IPS-NIHi11 (cell line): ENCODE data around the gene SUSD4.
"Not testable (repeated sequence)": the region's sequence is repeated elsewhere in the genome, so short reads cannot be mapped to it uniquely, and the experiment has no call there.

Experiments used
- DNase-seq: peaks from one replicate; pipeline ENCODE4 v3.0.0; 2012; ENCODE audit warnings: mixed read lengths, low spot score

The SUSD4 gene

DNA sequence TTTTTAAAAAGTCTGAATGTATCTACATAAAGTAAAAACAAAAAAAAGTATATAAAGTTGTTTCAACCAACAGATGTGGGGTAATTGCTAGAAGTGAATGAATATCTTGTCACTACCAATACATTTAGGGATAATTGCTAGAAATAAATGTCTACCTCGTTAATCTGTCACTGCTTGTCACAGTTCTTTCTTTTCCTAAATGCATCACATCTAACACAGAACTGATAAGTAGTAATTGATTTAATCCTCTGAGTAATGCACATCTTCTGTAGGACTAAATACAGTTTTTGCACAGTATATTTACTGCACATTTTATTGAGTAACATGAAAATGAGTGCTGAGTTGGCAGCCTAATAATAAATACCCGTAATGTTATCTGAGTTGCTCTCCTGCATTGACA lies 72.2 kb downstream of the SUSD4 start:
- DNase-seq = no peak

DNA sequence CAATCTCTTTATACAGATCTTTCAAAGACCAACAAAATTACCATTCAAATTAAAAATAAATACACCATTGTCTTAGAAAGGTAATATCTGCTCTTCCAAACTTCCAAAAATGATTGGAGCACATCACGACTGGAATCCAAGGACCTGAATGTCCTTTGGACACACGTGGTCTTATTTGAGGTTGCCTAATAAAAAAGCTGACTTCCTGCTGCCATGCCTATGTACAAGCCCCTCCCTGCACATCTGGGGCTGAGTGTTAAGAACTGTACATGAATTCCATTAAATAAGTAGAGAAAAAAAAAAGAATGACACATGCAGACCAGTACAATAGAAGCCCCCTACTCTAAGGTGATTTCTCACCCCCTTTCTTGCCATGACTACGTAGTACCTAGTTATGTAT lies 73.6 kb downstream of the SUSD4 start:
- no peak for DNase-seq

DNA sequence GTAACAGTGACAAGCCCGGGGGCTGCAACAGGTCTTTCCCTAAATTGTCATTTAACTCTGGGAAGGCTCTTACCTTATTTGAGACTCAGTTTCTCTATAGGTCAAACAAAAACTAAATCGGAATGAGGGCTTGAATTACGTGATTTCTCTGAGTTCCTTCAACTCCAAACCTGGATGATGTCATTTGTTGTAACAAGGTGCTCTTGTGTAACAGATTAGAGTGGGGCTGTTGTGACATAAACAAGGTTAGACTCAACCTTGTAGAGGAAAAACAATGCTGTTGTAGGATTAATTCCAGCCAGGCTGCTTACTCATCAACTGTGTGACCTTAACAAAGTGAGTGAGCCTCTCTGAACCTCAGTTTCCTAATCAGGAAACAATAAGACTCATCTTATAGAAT lies 74.4 kb downstream of the SUSD4 start:
- DNase-seq = no peak

DNA sequence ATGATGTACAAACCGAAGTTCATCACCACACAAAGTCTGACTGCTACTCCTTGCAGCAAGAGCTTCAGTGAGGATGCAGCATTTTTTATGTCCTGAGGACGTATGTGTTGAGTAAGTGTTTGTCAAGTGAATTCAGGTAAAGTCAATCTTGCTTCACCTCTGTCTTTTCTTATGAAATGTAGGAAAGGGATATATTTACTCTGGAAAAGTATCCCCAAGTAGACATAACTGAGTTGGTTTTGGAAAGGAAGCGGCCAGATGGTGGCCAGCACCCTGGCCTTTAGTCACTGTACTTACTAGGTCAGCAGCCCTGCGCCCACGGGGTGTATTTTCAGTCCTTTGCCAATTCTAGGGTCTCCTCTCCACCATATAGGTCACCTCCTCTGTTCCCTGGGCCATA lies 75.2 kb downstream of the SUSD4 start:
- no peak for DNase-seq

DNA sequence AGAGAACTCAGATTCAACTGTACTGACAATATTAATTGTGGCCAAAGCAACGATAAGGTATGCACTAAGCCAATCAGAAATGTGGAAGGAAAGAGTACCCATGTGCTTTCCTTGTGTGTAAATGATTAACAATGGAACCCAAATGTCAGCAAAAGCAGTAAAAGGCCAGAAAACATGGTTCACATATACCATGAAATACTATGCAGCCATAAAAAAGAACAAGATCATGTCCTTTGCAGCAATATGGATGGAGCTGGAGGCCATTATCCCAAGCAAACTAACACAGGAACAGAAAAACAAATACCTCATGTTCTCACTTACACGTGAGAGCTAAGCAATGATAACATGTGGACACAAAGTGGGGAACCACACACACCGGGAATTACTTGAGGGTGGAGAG lies 78.5 kb downstream of the SUSD4 start:
- DNase-seq = no peak

DNA sequence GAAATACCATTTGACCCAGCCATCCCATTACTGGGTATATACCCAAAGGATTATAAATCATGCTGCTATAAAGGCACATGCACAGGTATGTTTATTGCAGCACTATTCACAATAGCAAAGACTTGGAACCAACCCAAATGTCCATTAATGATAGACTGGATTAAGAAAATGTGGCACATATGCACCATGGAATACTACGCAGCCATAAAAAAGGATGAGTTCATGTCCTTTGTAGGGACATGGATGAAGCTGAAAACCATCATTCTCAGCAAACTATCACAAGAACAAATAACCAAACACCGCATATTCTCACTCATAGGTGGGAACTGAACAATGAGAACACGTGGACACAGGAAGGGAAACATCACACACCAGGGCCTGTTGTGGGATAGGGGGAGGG lies 80.3 kb downstream of the SUSD4 start:
- DNase-seq = not testable (repeated sequence)

DNA sequence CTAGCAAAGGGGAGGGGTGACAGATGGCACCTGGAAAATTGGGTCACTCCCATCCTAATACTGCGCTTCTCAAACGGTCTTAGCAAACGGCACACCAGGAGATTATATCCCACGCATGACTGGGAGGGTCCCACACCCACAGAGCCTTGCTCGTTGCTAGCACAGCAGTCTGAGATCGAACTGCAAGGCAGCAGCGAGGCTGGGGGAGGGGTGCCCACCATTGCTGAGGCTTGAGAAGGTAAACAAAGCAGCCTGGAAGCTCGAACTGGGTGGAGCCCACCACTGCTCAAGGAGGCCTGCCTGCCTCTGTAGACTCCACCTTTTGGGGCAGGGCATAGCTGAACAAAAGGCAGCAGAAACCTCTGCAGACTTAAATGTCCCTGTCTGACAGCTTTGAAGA lies 85.7 kb downstream of the SUSD4 start:
- DNase-seq = not testable (repeated sequence)

DNA sequence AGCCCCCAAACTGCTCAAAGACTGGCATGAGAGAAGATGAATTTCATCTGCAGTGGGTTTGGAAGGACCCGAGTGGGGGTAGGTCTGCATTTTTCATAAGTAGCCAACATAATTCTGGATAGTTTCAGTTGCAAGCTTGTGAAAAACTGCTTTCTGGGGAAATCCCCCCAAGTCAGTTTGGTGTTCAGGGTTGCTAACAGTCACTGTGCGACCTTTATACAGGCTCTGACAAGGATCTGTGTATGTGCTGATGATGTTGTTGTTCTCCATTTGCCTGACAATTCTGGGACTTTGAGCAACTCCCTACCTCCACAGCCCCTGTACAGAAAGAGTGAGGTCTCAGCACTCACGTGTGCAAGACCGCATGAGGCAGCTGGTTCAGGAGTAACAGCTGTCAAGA lies 87.9 kb downstream of the SUSD4 start:
- no peak for DNase-seq

DNA sequence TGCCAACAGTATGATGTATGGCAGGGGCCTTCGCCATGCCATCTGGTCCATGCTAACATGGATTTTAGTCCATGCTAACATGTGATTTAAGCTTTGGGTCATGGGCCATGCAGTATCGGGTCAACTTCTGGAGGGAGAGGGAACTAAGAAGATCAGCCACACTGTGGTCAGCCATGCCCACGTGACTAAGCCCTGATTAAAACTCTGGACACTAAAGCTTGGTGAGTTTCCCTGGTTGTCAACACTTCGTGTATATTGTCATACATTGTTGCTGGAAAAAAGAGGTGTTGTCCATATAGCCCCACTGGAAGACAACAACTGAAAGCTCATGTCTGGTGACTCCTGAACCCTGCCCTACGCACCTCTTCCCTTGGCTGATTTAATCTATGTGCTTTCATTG lies 90.5 kb downstream of the SUSD4 start:
- DNase-seq = no peak

DNA sequence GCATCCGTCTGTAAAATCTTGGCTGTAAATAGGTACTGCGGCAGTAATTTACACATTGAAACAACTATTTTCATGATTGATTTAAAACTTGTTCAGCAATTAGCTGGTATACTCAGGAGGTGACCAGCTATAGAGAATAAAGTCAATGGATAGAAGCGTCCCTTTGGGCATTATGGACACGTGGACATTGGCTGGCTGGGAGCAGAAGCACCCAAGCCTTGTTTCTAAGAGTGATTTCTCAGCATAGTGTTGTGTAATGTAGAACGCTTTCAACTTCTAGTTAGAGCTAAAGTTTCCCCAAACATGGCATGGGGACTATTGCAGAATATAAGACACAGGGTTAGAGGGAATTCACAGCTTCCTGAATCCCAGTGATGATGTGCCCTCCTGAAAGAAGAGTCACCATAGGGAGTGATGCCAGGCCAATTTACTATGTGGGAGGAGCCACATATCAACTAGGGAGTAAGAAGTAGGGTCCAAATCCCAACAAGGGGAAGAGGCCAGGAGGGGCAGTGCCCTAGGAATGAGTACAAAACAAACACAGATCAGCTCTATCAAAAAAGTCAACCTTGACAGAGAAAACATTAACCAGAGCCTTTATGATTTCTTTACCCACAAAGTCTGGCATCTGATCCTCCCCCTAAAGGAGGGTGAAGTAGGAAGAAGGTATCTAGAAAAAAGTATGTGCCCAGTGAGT lies 92.7 kb downstream of the SUSD4 start:
- no peak for DNase-seq

DNA sequence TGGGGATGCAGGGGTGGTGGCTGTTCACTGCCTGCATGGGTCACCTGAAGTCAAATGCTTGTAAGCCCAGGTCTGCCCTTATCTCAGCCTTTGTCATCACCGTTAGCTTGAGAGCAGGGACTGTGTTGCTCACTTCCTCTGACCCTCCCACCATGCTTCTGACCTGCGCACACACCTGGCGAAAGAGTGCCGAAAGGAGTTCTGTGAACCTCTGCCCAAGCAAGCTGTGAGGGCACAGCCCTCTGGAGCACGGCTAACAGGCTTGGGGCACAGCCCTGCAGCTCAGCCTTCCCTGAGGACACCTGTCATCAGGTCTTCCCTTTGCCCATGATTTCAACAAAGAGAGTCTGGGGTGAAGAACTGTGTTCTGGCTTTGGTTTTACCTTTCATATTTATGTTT lies 93.8 kb downstream of the SUSD4 start:
- DNase-seq = no peak

DNA sequence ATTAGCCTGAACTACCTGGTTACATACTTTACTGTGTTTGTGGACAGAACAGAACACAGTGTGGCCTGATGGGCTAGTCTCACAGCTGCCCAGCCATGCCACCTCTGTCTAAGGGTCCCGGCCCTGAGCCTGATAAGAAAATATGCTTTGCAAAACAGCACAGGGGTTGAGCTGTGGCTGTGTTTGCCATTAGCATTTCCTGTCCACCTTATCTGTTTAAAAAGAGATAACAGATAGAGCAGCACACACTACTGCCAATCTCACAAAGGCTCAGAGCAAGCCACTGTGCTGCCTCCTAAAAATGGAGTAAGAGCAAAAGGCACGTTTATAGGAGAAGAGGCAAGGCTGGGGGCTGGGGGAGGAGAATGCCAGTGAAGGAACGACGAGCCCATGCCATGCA lies 95.0 kb downstream of the SUSD4 start:
- no peak for DNase-seq

DNA sequence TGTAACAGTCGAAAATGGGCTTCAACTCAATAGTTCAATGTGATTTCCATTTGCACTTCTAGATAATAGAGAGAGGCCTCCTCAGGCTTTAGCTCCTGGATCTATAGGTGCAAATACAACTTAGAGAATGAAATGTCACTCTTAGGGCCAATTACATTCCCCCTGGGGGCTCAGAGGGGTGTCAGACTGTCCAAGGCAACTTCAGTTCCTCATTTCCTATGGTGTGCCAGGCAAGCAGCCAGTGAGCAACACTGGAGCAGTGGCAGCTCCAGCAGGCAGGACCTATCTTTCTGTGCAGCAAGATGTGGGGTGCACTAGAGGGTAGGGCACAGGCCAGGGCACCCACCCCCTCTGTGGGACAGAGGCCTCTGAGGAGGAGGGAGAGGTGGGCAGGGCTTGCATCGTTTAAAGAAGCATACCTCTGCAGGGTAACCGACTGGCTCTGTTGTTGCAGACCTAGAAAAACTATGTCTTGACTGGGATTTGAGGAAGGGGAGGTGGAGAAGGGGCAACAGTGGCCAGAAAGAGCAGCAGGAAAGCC lies 97.3 kb downstream of the SUSD4 start:
- no peak for DNase-seq

DNA sequence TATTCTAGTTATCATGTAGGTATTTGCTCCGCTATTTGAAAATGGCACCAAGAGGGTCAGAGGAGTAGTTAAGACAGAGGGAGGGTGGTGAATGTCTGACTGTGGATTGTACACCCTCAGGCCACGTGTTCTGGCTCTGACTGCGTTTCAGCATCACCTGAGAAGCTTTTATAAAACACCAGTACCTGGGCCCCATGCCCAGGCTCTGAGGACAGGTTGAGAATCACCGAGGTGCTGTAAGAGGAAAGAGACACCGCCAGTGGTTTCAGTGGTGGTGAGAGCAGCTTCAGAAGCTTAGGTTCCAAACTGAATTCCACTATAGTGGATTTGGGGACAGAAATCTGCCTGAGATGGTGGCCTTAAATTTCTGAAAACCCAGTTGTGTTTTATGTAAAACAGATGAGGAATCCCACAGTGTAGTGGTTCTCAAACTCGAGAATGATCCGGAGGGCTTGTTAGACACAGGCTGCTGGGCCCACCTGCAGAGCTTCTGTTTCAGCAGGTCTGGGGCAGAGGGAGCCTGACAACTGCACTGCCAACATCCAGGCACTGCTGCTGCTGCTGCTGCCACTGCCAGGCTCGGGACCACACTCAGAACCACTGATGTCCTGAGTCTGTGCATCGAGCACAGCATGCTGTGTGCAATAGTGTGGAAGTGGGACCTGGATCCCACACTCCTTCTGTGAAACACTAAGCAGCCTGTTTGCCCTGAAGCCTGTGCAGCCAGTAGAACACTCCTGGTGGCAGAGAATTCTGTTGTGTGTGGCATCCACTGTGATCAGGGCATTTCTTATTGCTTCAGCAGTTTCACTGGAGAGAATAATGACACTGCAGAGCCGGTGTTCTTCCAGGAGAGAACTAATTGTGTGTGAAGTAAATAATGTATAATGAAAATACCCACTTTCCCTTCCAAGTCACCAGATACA lies 98.7 kb downstream of the SUSD4 start:
- no peak for DNase-seq

DNA sequence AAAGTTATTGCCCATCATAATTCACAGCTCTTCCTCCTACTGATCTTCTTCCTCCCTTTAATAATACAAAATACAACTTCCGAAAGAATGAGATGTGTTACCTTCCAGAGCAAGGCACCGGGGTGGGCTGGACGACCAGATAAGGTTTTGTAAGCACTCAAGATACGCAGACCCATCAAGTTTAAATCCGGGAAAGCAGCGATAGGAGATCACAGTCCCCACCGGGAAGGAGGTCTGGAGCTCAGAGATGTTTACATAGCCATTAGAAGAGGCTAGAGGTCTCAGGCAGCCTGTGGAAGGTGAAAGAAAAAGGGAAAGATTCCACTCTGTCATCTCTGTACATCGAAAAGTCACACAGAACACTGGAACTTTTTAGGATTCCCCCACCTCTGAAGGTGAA lies 99.4 kb downstream of the SUSD4 start:
- DNase-seq = no peak

DNA sequence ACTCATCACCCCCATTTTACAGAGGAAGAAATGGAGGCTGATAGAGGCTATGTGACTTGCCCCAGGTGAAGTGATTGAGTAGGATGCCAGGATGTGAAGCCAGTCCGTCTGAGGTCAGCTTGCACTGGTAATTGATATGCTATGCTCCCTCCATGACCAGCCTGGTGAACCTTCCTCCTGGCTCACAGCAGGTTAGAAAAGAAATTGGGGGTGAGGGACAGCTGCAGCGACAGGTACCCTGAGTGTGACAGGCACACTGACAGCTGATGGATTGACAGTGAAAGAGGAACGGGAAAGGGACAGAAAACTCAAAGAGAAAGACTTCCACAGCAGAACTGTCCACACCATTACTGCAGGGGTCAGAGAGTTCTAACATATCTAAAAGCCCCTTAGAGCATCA lies 102.1 kb downstream of the SUSD4 start:
- no peak for DNase-seq

DNA sequence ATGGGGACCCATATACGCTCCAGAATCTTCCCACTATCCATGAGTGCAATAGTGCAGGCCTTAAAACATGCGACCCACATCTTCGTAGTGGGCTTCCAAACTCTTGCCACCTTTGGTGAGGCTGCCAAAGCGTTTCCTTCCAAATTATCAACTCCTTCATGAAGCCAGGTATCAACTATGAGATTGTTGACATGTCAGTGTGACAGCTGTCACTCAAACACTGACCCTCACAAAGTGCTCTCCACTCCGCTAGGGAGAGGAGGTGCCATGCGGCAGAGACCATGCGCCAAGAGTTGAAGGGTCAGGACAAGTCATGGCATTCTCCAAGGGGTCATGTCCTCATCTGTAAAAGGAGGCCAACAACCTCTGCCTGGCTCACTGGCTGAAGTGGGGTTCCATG lies 103.3 kb downstream of the SUSD4 start:
- no peak for DNase-seq

DNA sequence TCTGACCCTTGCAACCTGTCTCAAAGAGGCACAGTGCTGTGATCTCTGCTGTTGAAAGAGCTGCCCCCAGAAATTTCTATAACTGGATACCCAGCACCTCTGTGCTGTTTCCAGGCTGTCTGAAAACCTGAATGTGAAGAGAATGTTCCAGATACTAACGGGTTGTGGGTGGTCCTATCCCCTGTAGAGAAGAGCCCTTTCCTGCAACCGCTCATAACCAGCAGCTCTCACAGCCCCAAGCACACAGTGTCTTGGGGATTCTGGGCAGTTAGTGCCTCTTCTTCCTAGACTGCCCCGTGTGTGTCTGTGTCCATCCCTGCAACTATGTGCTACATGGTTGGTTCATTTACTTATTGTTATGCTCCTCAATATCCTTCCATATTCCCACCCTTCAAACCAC lies 104.5 kb downstream of the SUSD4 start:
- no peak for DNase-seq

DNA sequence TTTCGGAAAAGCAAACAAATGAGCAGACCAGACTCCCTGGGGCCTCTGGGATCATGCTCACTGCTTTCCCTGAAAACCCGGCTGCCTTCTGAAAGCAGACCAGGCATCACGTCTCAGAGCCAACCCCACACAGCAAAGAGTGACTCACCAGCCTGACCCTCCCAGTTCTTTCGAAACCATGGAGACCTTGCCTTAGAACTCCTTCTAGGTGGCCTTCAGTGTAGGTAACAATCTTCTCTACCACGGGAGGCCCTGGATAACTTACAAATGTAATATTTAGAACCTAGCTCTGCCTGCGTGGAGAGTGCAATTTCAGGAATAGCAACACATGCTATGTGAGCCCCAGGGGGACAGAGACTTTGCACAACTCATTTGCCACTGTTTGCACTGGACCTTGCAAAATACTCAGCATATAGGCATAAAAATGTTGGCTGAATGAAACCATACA lies 105.2 kb downstream of the SUSD4 start:
- DNase-seq = peak; percentile 33

DNA sequence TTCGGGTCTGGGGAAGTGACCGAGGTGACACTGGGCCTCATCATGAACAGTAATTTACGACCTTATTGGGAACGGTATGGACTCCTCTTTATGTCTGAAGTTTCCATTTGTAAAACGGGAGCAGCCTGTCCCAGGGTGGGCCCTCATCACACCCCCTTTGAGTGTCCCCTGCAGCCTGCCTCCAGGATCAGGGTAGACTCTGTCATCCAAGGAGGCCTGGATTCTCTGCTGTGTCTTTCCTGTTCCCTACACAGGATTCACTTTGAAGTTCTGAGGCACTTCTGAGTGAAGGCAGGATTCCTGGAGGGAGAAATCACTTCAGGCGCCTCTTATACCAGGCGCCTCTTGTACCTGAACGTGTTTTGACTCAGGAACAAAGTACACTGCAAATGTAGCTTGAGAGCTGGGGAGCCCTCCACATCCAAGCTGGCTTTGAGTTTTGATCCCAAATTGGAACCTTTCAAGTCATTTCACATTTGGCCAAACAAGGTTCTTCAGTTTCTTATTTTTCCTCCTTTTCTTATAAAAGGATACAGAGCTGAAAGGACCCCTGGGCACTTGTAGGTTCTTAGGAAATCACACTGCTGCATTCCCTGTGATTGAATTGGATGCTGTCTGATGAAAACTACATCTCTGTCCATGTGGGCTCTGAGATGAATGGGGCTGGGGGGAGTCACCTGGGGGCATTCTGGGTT lies 106.0 kb downstream of the SUSD4 start:
- DNase-seq = no peak

DNA sequence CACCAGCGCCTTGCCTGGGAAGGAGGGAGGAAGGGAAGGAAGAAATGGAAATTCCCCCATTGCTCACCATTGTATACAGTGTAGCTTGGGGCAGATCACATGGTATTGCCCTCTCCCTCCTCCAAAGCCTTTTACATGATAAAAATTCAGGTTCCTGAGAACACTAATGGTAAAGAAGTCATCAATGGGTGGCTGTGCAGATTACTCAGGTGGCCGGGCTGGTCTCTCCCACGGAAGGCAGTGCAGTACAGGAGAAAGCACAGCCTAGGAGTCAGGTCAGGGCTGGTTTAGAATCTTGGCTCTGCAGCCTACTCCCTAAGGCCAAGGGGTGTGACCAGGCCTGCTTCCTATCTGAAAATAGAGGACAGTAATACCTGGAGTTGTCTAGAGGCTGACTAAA lies 107.9 kb downstream of the SUSD4 start:
- no peak for DNase-seq

DNA sequence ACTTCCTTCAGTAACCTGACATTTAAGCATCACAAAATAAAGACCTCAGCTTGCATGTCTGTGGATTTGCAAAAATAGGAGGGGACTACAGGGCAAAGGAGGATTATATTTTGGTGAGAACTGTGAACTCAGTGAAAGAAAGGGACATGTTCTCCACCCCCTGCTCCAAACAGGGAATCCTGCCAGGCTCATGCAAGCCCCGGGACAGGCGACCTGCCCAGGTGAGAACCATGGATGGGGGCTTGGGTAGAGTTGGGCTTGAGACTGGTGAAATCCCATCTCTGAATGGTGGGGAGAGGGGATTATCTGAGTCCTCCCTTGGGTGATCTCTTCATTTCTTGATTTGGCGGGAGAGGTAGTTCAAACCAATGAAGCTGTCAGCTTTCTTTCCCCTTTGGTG lies 110.1 kb downstream of the SUSD4 start:
- DNase-seq = no peak

DNA sequence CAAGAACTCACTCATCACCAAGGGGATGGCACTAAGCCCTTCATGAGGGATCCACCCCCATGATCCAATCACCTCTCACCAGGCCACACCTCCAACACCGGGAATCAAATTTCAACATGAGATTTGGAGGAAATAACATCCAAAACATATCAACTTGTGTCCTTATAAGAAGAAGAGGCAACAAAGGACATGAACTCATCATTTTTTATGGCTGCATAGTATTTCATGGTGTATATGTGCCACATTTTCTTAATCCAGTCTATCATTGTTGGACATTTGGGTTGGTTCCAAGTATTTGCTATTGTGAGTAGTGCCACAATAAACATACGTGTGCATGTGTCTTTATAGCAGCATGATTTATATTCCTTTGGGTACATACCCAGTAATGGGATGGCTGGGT lies 112.6 kb downstream of the SUSD4 start:
- not testable (repeated sequence) for DNase-seq
